Measurements from ENCODE around the gene ITGB7.

The ITGB7 gene

GRCh38 chr12:53173085-53173715, 33.9 kb downstream of the ITGB7 start:
- Histone ChIP-seq H3K27me3 (ENCODE audit: control insufficient read depth in 3 of 3, insufficient read depth in 3 of 3, low read depth in 1 of 3, low read length in 3 of 3) (no peaks in the 10 kb centered on the region), H2AK5ac (ENCODE audit: low read depth, low read length) (no peak overlapping the region), H3K18ac (ENCODE audit: low read length) (no peak overlapping the region), H3K4me1 (ENCODE audit: control insufficient read depth in 2 of 2, insufficient read depth in 1 of 2, low read depth in 1 of 2, low read length in 2 of 2) (peaks cover 5 to 9% of the 10 kb centered on the region in 2 donors), H3K36me3 (replicated peaks in 1 of 2; ENCODE audit: control insufficient read depth in 2 of 2, insufficient read depth in 2 of 2, low read length in 2 of 2) (peaks cover 4 to 5% of the 10 kb centered on the region in 2 donors), H3K9ac (ENCODE audit: low read depth, low read length, poor library complexity) (peak overlapping the region; percentile 50), H4K8ac (ENCODE audit: low read depth, low read length) (no peak overlapping the region), H2BK12ac (ENCODE audit: low read length) (no peak overlapping the region), H3K4ac (ENCODE audit: low read length) (no peak overlapping the region), H2BK5ac (ENCODE audit: low read length) (no peak overlapping the region), H2BK120ac (ENCODE audit: low read depth, low read length) (no peak overlapping the region), H3K23ac (ENCODE audit: low read depth, low read length, poor library complexity) (no peak overlapping the region), H3K27ac (replicated peaks; ENCODE audit: low read length) (no peak overlapping the region), H3K4me3 (ENCODE audit: low read length in 2 of 2) (peak overlapping the region in 1 of 2 donors; percentile 46), H2BK15ac (ENCODE audit: low read length) (no peak overlapping the region), H3K14ac (ENCODE audit: low read length) (peak overlapping the region; percentile 14), H3K4me2 (ENCODE audit: insufficient read depth, low read length, poor library complexity, severe bottlenecking) (no peak overlapping the region), H4K91ac (ENCODE audit: low read depth, low read length, poor library complexity) (no peak overlapping the region), H3K9me3 (replicated peaks in 1 of 2; ENCODE audit: control insufficient read depth in 2 of 2, insufficient read depth in 1 of 2, low read depth in 1 of 2, low read length in 2 of 2) (no peaks in the 10 kb centered on the region), H2AFZ (ENCODE audit: low read length) (no peak overlapping the region), H3K79me1 (ENCODE audit: low read depth, low read length) (no peaks in the 10 kb centered on the region)
- DNase-seq (ENCODE audit: low spot score): no peak
- WGBS, 2 donors (ENCODE audit: extremely low coverage in 2 of 2, insufficient read length in 2 of 2, insufficient replicate concordance in 1 of 2): no CpG with 5 or more reads among the region's 10 CpGs

GRCh38 chr12:53172352-53172751, 34.7 kb downstream of the ITGB7 start:
- no CpG with 5 or more reads among the region's 11 CpGs for WGBS, 2 donors (ENCODE audit: extremely low coverage in 2 of 2, insufficient read length in 2 of 2, insufficient replicate concordance in 1 of 2)
- Histone ChIP-seq H3K14ac (ENCODE audit: low read length) (no peak overlapping the region), H4K8ac (ENCODE audit: low read depth, low read length) (no peak overlapping the region), H2BK12ac (ENCODE audit: low read length) (no peak overlapping the region), H2BK120ac (ENCODE audit: low read depth, low read length) (no peak overlapping the region), H3K23ac (ENCODE audit: low read depth, low read length, poor library complexity) (no peak overlapping the region), H3K4me1 (ENCODE audit: control insufficient read depth in 2 of 2, insufficient read depth in 1 of 2, low read depth in 1 of 2, low read length in 2 of 2) (peaks cover 5 to 9% of the 10 kb centered on the region in 2 donors), H3K79me1 (ENCODE audit: low read depth, low read length) (no peaks in the 10 kb centered on the region), H3K4me3 (ENCODE audit: low read length in 2 of 2) (no peak overlapping the region), H3K4me2 (ENCODE audit: insufficient read depth, low read length, poor library complexity, severe bottlenecking) (no peak overlapping the region), H3K9ac (ENCODE audit: low read depth, low read length, poor library complexity) (no peak overlapping the region), H3K27me3 (ENCODE audit: control insufficient read depth in 3 of 3, insufficient read depth in 3 of 3, low read depth in 1 of 3, low read length in 3 of 3) (no peaks in the 10 kb centered on the region), H2AK5ac (ENCODE audit: low read depth, low read length) (no peak overlapping the region), H2BK15ac (ENCODE audit: low read length) (no peak overlapping the region), H2BK5ac (ENCODE audit: low read length) (no peak overlapping the region), H3K18ac (ENCODE audit: low read length) (no peak overlapping the region), H3K4ac (ENCODE audit: low read length) (no peak overlapping the region), H3K9me3 (replicated peaks in 1 of 2; ENCODE audit: control insufficient read depth in 2 of 2, insufficient read depth in 1 of 2, low read depth in 1 of 2, low read length in 2 of 2) (no peaks in the 10 kb centered on the region), H3K27ac (replicated peaks; ENCODE audit: low read length) (no peak overlapping the region), H2AFZ (ENCODE audit: low read length) (no peak overlapping the region), H3K36me3 (replicated peaks in 1 of 2; ENCODE audit: control insufficient read depth in 2 of 2, insufficient read depth in 2 of 2, low read length in 2 of 2) (peaks cover 4 to 5% of the 10 kb centered on the region in 2 donors), H4K91ac (ENCODE audit: low read depth, low read length, poor library complexity) (no peak overlapping the region)
- DNase-seq (ENCODE audit: low spot score): no peak

- H2AFZ ChIP-seq (ENCODE audit: low read length): no peak overlapping the region
- H3K27ac ChIP-seq (replicated peaks; ENCODE audit: low read length): no peak overlapping the region
- H3K4me2 ChIP-seq (ENCODE audit: insufficient read depth, low read length, poor library complexity, severe bottlenecking): no peak overlapping the region
- no peak overlapping the region for H2BK15ac ChIP-seq (ENCODE audit: low read length)
- H3K23ac ChIP-seq (ENCODE audit: low read depth, low read length, poor library complexity): no peak overlapping the region
- H2BK5ac ChIP-seq (ENCODE audit: low read length): peak overlapping the region; percentile 11
- H4K8ac ChIP-seq (ENCODE audit: low read depth, low read length): no peak overlapping the region
- H3K4me1 ChIP-seq (ENCODE audit: control insufficient read depth in 2 of 2, insufficient read depth in 1 of 2, low read depth in 1 of 2, low read length in 2 of 2): peaks cover 5 to 9% of the 10 kb centered on the region in 2 donors
- H2BK120ac ChIP-seq (ENCODE audit: low read depth, low read length): no peak overlapping the region
- H3K9ac ChIP-seq (ENCODE audit: low read depth, low read length, poor library complexity): no peak overlapping the region
- peaks cover 4 to 5% of the 10 kb centered on the region in 2 donors for H3K36me3 ChIP-seq (replicated peaks in 1 of 2; ENCODE audit: control insufficient read depth in 2 of 2, insufficient read depth in 2 of 2, low read length in 2 of 2)
- H3K79me1 ChIP-seq (ENCODE audit: low read depth, low read length): no peaks in the 10 kb centered on the region
- H2AK5ac ChIP-seq (ENCODE audit: low read depth, low read length): no peak overlapping the region
- no peaks in the 10 kb centered on the region for H3K27me3 ChIP-seq (ENCODE audit: control insufficient read depth in 3 of 3, insufficient read depth in 3 of 3, low read depth in 1 of 3, low read length in 3 of 3)
- no peak overlapping the region for H3K14ac ChIP-seq (ENCODE audit: low read length)
- no peaks in the 10 kb centered on the region for H3K9me3 ChIP-seq (replicated peaks in 1 of 2; ENCODE audit: control insufficient read depth in 2 of 2, insufficient read depth in 1 of 2, low read depth in 1 of 2, low read length in 2 of 2)
- no peak for DNase-seq (ENCODE audit: low spot score)
- no peak overlapping the region for H3K18ac ChIP-seq (ENCODE audit: low read length)
- H2BK12ac ChIP-seq (ENCODE audit: low read length): no peak overlapping the region
- H4K91ac ChIP-seq (ENCODE audit: low read depth, low read length, poor library complexity): no peak overlapping the region
- H3K4ac ChIP-seq (ENCODE audit: low read length): no peak overlapping the region
- WGBS, 2 donors (ENCODE audit: extremely low coverage in 2 of 2, insufficient read length in 2 of 2, insufficient replicate concordance in 1 of 2): no CpG with 5 or more reads among the region's 10 CpGs
- no peak overlapping the region for H3K4me3 ChIP-seq (ENCODE audit: low read length in 2 of 2)
Observed at GRCh38 chr12:53171725-53172329, 35.2 kb downstream of the ITGB7 start.

GRCh38 chr12:53170876-53171724, 36.0 kb downstream of the ITGB7 start:
- Histone ChIP-seq H3K27me3 (ENCODE audit: control insufficient read depth in 3 of 3, insufficient read depth in 3 of 3, low read depth in 1 of 3, low read length in 3 of 3) (no peaks in the 10 kb centered on the region), H3K4ac (ENCODE audit: low read length) (no peak overlapping the region), H2BK12ac (ENCODE audit: low read length) (no peak overlapping the region), H3K4me3 (ENCODE audit: low read length in 2 of 2) (no peak overlapping the region), H2BK5ac (ENCODE audit: low read length) (peak overlapping the region; percentile 11), H2BK120ac (ENCODE audit: low read depth, low read length) (no peak overlapping the region), H3K9me3 (replicated peaks in 1 of 2; ENCODE audit: control insufficient read depth in 2 of 2, insufficient read depth in 1 of 2, low read depth in 1 of 2, low read length in 2 of 2) (no peaks in the 10 kb centered on the region), H3K27ac (replicated peaks; ENCODE audit: low read length) (no peak overlapping the region), H3K14ac (ENCODE audit: low read length) (no peak overlapping the region), H3K36me3 (replicated peaks in 1 of 2; ENCODE audit: control insufficient read depth in 2 of 2, insufficient read depth in 2 of 2, low read length in 2 of 2) (peaks cover 4 to 5% of the 10 kb centered on the region in 2 donors), H2AFZ (ENCODE audit: low read length) (no peak overlapping the region), H3K4me1 (ENCODE audit: control insufficient read depth in 2 of 2, insufficient read depth in 1 of 2, low read depth in 1 of 2, low read length in 2 of 2) (peaks cover 5 to 9% of the 10 kb centered on the region in 2 donors), H3K4me2 (ENCODE audit: insufficient read depth, low read length, poor library complexity, severe bottlenecking) (no peak overlapping the region), H2BK15ac (ENCODE audit: low read length) (no peak overlapping the region), H3K23ac (ENCODE audit: low read depth, low read length, poor library complexity) (peak overlapping the region; percentile 67), H3K79me1 (ENCODE audit: low read depth, low read length) (no peaks in the 10 kb centered on the region), H3K9ac (ENCODE audit: low read depth, low read length, poor library complexity) (no peak overlapping the region), H4K8ac (ENCODE audit: low read depth, low read length) (no peak overlapping the region), H4K91ac (ENCODE audit: low read depth, low read length, poor library complexity) (no peak overlapping the region), H3K18ac (ENCODE audit: low read length) (no peak overlapping the region), H2AK5ac (ENCODE audit: low read depth, low read length) (no peak overlapping the region)
- no peak for DNase-seq (ENCODE audit: low spot score)
- no CpG with 5 or more reads among the region's 14 CpGs for WGBS, 2 donors (ENCODE audit: extremely low coverage in 2 of 2, insufficient read length in 2 of 2, insufficient replicate concordance in 1 of 2)

Data from neuronal stem cell (in vitro differentiated cells).